GM18519 (cell line): Measurements from ENCODE around the gene ARHGAP20.

Experiments used
- ATAC-seq: cut with Tn5 transposase; IDR thresholded peaks from one replicate; pipeline ENCODE4 v1.9.1; 2021; ENCODE audit warnings: mild to moderate bottlenecking, moderate library complexity; ENCODE audit not compliant: unreplicated experiment, low FRiP score

The ARHGAP20 gene

DNA sequence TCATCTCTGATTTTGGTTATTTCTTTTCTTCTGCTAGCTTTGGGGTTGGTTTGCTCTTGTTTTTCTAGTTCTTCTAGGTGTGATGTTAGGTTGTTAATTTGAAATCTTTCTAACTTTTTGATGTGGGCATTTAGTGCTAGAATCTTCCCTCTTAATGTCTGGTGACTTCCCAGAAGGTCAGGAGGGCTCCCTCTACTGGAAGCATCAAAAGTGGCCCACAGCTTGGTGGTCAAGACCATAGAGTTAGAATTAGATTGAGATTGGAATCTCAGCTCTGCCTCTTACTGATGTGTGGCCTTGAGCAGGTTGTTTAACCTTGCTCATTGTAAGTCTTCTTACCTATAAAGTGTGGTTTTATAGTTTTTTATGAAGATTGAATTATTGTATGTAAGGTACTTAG is 183.2 kb downstream of the ARHGAP20 start:
- no peak for ATAC-seq

DNA sequence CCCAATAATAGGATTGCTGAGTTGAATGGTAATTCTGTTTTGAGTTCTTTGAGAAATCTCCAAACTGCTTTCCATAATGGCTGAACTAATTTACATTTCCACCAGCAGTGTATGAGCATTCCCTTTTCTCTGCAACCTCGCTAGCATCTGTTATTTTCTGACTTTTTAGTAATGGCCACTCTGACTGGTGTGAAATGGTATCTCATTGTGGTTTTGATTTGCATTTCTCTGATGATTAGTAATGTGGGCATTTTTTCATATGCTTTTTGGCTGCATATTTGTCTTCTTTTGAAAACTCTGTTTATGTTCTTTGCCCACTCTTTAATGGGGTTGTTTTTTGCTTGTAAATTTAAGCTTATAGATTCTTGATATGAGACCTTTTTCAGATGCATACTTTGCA is 185.1 kb downstream of the ARHGAP20 start:
- ATAC-seq, result no peak
